KMS-11 (cell line): ENCODE results near the gene VAV3.

Source experiments
- H2AFZ ChIP-seq: fragments of 200-600 bp; sonication (generic); 2 replicates; pipeline ENCODE4 v1.6.1; 2016; ENCODE audit warnings: antibody characterized with exemption, mixed run types, low read depth
- H3K27ac ChIP-seq: fragments of 200-600 bp; sonication (generic); 2 replicates; pipeline ENCODE4 v1.6.1; 2016; ENCODE audit warnings: mild to moderate bottlenecking, mixed run types
- H3K27me3 ChIP-seq: fragments of 200-600 bp; sonication (generic); 2 replicates; pipeline ENCODE4 v1.6.1; 2017; ENCODE audit warnings: mild to moderate bottlenecking, low read depth, mixed run types, moderate library complexity; ENCODE audit not compliant: insufficient read depth
- H3K36me3 ChIP-seq: fragments of 200-600 bp; sonication (generic); 2 replicates; pipeline ENCODE4 v1.6.1; 2017; ENCODE audit warnings: mild to moderate bottlenecking, mixed run types; ENCODE audit not compliant: insufficient read depth
- H3K4me1 ChIP-seq: fragments of 200-600 bp; sonication (generic); 2 replicates; pipeline ENCODE4 v1.6.1; 2016; ENCODE audit warnings: mild to moderate bottlenecking, low read depth, mixed run types; ENCODE audit not compliant: poor library complexity, severe bottlenecking
- H3K4me2 ChIP-seq: fragments of 200-600 bp; sonication (generic); 2 replicates; pipeline ENCODE4 v1.7.0; 2016; ENCODE audit warnings: mild to moderate bottlenecking, mixed run types
- H3K4me3 ChIP-seq: fragments of 200-600 bp; sonication (generic); IDR thresholded peaks from 2 replicates; pipeline ENCODE4 v1.6.1; 2017; ENCODE audit warnings: low read depth, low read length, mixed read lengths; ENCODE audit not compliant: insufficient read depth
- H3K79me2 ChIP-seq: fragments of 200-600 bp; sonication (generic); 2 replicates; pipeline ENCODE4 v1.6.1; 2016; ENCODE audit warnings: low read depth, mixed run types; ENCODE audit not compliant: insufficient read depth
- H3K9ac ChIP-seq: fragments of 200-600 bp; sonication (generic); 2 replicates; pipeline ENCODE4 v1.6.1; 2016; ENCODE audit warnings: mild to moderate bottlenecking, mixed run types
- H4K20me1 ChIP-seq: fragments of 200-600 bp; sonication (generic); 2 replicates; pipeline ENCODE4 v1.6.1; 2016; ENCODE audit warnings: mild to moderate bottlenecking, mixed run types; ENCODE audit not compliant: insufficient read depth
- TF ChIP-seq, protein P1 (sequence below): fragments of 200-600 bp; sonication (generic); conservative IDR thresholded peaks from 2 replicates; pipeline ENCODE4 v1.6.1; 2017; ENCODE audit warnings: low read depth, mild to moderate bottlenecking, antibody characterized with exemption, low read length, moderate library complexity, mixed read lengths

VAV3 gene

DNA sequence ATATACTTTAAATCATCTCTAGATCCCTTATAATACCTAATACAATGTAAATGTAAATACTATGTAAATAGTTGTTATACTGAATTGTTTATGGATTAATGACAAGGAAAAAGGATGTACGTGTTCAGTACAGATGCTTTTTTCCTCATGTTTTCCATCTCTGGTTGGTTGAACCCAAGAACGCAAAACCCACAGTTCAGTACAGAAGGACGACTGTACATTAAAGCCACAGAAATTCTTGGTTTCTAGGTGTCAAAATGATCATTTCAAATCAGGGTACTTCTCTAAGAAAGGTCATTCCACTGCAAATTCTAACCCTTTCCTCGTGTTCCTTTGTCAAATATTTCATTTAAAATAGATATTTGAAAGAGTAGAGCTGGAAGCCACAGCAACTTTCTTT is 158.1 kb downstream of the VAV3 start:
- Histone ChIP-seq H2AFZ (no peak overlapping the region), H3K79me2 (no peaks in the 10 kb centered on the region), H3K4me3 (no peak overlapping the region), H3K4me1 (no peaks in the 10 kb centered on the region), H3K36me3 (no peaks in the 10 kb centered on the region), H3K27ac (no peak overlapping the region), H3K9ac (no peak overlapping the region), H3K27me3 (no peaks in the 10 kb centered on the region), H4K20me1 (no peaks in the 10 kb centered on the region), H3K4me2 (no peak overlapping the region)
- TF ChIP-seq, protein P1, sequence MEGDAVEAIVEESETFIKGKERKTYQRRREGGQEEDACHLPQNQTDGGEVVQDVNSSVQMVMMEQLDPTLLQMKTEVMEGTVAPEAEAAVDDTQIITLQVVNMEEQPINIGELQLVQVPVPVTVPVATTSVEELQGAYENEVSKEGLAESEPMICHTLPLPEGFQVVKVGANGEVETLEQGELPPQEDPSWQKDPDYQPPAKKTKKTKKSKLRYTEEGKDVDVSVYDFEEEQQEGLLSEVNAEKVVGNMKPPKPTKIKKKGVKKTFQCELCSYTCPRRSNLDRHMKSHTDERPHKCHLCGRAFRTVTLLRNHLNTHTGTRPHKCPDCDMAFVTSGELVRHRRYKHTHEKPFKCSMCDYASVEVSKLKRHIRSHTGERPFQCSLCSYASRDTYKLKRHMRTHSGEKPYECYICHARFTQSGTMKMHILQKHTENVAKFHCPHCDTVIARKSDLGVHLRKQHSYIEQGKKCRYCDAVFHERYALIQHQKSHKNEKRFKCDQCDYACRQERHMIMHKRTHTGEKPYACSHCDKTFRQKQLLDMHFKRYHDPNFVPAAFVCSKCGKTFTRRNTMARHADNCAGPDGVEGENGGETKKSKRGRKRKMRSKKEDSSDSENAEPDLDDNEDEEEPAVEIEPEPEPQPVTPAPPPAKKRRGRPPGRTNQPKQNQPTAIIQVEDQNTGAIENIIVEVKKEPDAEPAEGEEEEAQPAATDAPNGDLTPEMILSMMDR = no peak

DNA sequence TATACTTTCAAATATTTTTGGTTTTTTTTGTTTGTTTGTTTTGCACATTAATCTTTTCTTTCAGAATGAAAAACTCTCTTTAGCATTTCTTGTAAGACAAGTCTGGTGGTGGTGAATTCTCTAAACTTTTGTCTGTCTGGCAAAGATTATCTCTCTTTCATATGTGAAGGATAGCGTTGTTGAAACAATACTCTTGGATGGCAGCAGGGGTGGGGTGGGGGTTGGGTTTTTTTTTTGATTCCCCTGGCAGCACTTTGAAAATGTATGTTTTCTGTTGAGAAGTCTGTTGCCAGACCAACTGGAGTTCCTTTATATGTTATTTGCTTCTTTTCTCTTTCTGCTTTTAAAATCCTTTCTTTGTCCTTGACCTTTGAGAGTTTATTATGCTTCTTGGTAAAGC is 160.2 kb downstream of the VAV3 start:
- Histone ChIP-seq H3K9ac (no peak overlapping the region), H4K20me1 (no peaks in the 10 kb centered on the region), H3K4me3 (no peak overlapping the region), H3K4me1 (no peaks in the 10 kb centered on the region), H3K79me2 (no peaks in the 10 kb centered on the region), H2AFZ (no peak overlapping the region), H3K27ac (no peak overlapping the region), H3K4me2 (no peak overlapping the region), H3K27me3 (no peaks in the 10 kb centered on the region), H3K36me3 (no peaks in the 10 kb centered on the region)
- TF ChIP-seq, protein P1 = no peak

DNA sequence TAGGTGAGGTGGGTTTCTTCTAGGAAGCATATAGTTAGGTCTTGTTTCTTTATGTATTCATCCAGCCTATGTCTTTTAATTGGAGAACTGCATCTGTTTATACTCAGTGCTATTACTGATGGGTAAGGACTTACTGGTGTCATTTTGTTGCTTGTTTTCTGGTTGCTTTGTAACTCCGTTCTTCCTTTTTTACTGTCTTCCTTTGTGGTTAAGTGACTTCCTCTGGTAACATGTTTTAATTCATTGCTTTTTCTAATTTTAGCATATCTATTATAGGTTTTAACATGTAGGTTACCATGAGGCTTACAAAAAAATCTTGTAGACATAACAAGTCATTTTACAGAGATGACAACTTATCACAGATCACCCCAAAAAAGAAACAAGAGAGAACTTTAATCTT is 160.8 kb downstream of the VAV3 start:
- Histone ChIP-seq H3K4me2 (no peak overlapping the region), H3K79me2 (no peaks in the 10 kb centered on the region), H3K4me3 (no peak overlapping the region), H4K20me1 (no peaks in the 10 kb centered on the region), H2AFZ (no peak overlapping the region), H3K36me3 (no peaks in the 10 kb centered on the region), H3K27me3 (no peaks in the 10 kb centered on the region), H3K4me1 (no peaks in the 10 kb centered on the region), H3K27ac (no peak overlapping the region), H3K9ac (no peak overlapping the region)
- TF ChIP-seq, protein P1 = no peak

DNA sequence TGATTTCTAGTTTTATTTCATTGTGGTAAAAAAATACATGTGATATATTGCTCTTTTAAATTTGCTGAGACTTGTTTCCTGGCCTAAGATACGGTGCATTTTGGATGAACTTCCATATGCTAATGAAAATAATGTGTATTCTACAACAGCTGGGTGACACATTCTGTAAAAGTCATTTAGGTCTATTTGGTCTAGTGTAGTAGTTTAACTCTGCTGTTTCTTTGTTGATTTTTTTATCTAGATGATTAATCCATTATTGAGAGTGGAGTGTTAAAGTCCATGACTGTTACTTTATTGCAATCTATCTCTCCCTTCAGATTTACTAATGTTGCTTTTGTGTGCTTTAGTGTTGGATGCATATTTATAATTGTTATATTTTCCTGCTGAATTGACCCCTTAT is 161.4 kb downstream of the VAV3 start:
- no peaks in the 10 kb centered on the region for H3K79me2 ChIP-seq
- no peak overlapping the region for H3K4me2 ChIP-seq
- H2AFZ ChIP-seq = no peak overlapping the region

More for the DNA sequence above, 161.4 kb downstream of the VAV3 start:
- H3K4me3 ChIP-seq = no peak overlapping the region
- H3K36me3 ChIP-seq = no peaks in the 10 kb centered on the region
- H3K9ac ChIP-seq = no peak overlapping the region
- no peaks in the 10 kb centered on the region for H3K4me1 ChIP-seq
- no peak overlapping the region for H3K27ac ChIP-seq
- no peaks in the 10 kb centered on the region for H4K20me1 ChIP-seq
- H3K27me3 ChIP-seq = no peaks in the 10 kb centered on the region
- TF ChIP-seq, protein P1 = no peak
